Suprapubic skin (tissue), 4 donors: Measurements from ENCODE around the gene SRPRA. TPM values are rescaled to one million over a fixed set of nuclear protein-coding genes. Genes with fewer than 3 reads are reported as not detected.
"Not testable (repeated sequence)": the region's sequence is repeated elsewhere in the genome, so short reads cannot be mapped to it uniquely, and the experiment has no call there.

Experiments
- DNase-seq, 2 donors: peaks; one replicate each; pipeline ENCODE4 v3.0.0-alpha.2; 2019; ENCODE audit warnings: low spot score in 2 of 2
- H3K27ac ChIP-seq: fragments of 200-600 bp; sonication (generic); one replicate; pipeline ENCODE4 v1.5.1; 2019
- H3K27me3 ChIP-seq: fragments of 200-600 bp; sonication (generic); one replicate; pipeline ENCODE4 v1.5.1; 2019
- H3K36me3 ChIP-seq: fragments of 200-600 bp; sonication (generic); one replicate; pipeline ENCODE4 v1.5.1; 2019
- H3K4me1 ChIP-seq: fragments of 200-600 bp; sonication (generic); one replicate; pipeline ENCODE4 v1.5.1; 2019
- H3K4me3 ChIP-seq: fragments of 200-600 bp; sonication (generic); one replicate; pipeline ENCODE4 v1.5.1; 2019; ENCODE audit warnings: mild to moderate bottlenecking
- H3K9me3 ChIP-seq: fragments of 200-600 bp; sonication (generic); one replicate; pipeline ENCODE4 v1.5.1; 2019
- EP300 ChIP-seq: sonication (generic); formaldehyde crosslinking; IDR thresholded peaks from one replicate; pipeline ENCODE4 v1.6.1; 2017; ENCODE audit warnings: antibody characterized with exemption
- POLR2A ChIP-seq, 2 donors: fragments of 450-650 bp; IDR thresholded peaks; one replicate each; pipeline ENCODE4 v1.6.1; 2017; ENCODE audit warnings: antibody characterized with exemption in 2 of 2, mild to moderate bottlenecking in 2 of 2, moderate library complexity in 2 of 2
- POLR2AphosphoS5 ChIP-seq, 3 donors: sonication (generic); formaldehyde crosslinking; IDR thresholded peaks; one replicate each; pipeline ENCODE4 v1.6.1; 2017; ENCODE audit warnings: antibody characterized with exemption in 3 of 3
- WGBS: methylation state at CpG from one replicate; pipeline ENCODE4 v1.1.5; 2018; 5-methylcytosine and 5-hydroxymethylcytosine counted together
- total RNA-seq, 4 donors: library from RNA; depleted of rRNA; stranded (reverse); fragments of >200 nt; gene quantifications; one replicate each; pipeline ENCODE4 v1.1.0, GENCODE V29; 2016
- TF ChIP-seq, protein P1 (sequence below), 2 donors: fragments of 200-600 bp in 1 of 2; fragments of 450-650 bp in 1 of 2; sonication (generic) in 1 of 2; IDR thresholded peaks; one replicate each; pipeline ENCODE4 v1.5.1; 2016 to 2019; ENCODE audit warnings: antibody characterized with exemption in 2 of 2, mild to moderate bottlenecking in 1 of 2, moderate library complexity in 1 of 2

SRPRA gene
- total RNA-seq, 4 donors from 2014 or later: 84.9 to 108 (median 97.0) TPM

DNA sequence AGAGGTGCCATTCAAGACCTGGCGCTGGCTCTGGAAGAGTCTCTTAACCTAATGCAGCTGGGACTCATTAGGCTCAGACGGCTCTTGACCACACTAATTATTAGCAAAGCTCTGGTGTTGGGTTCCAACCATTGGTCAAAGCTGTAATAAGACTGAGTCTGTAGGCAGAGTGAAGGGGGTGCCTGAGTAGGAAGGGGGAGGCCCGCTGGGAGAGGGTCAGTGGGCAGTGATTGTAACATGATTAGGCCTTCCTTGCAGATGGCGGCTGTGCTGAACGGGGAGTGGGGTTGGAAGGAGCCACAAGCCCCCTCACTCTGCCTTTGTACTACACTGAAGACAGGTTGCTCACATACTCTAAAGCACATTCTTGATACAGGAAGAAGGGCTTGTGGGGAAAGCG, 5.2 kb downstream of the SRPRA start:
- H3K4me1 ChIP-seq: peaks cover 13% of the 10 kb centered on the region
- H3K27ac ChIP-seq: no peak overlapping the region
- peaks cover 57% of the 10 kb centered on the region for H3K36me3 ChIP-seq
- WGBS: 83% methylated on average over 6 of the region's 6 CpGs
- no peaks in the 10 kb centered on the region for H3K27me3 ChIP-seq
- no peaks in the 10 kb centered on the region for H3K9me3 ChIP-seq
- no peak for TF ChIP-seq POLR2A (IDR thresholded peaks at IDR 0.05)
- TF ChIP-seq POLR2AphosphoS5 (IDR thresholded peaks at IDR 0.05): no peak
- no peak for TF ChIP-seq EP300
- TF ChIP-seq, protein P1, sequence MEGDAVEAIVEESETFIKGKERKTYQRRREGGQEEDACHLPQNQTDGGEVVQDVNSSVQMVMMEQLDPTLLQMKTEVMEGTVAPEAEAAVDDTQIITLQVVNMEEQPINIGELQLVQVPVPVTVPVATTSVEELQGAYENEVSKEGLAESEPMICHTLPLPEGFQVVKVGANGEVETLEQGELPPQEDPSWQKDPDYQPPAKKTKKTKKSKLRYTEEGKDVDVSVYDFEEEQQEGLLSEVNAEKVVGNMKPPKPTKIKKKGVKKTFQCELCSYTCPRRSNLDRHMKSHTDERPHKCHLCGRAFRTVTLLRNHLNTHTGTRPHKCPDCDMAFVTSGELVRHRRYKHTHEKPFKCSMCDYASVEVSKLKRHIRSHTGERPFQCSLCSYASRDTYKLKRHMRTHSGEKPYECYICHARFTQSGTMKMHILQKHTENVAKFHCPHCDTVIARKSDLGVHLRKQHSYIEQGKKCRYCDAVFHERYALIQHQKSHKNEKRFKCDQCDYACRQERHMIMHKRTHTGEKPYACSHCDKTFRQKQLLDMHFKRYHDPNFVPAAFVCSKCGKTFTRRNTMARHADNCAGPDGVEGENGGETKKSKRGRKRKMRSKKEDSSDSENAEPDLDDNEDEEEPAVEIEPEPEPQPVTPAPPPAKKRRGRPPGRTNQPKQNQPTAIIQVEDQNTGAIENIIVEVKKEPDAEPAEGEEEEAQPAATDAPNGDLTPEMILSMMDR (IDR thresholded peaks at IDR 0.05): no peak
- DNase-seq: no peak
- no peak overlapping the region for H3K4me3 ChIP-seq

DNA sequence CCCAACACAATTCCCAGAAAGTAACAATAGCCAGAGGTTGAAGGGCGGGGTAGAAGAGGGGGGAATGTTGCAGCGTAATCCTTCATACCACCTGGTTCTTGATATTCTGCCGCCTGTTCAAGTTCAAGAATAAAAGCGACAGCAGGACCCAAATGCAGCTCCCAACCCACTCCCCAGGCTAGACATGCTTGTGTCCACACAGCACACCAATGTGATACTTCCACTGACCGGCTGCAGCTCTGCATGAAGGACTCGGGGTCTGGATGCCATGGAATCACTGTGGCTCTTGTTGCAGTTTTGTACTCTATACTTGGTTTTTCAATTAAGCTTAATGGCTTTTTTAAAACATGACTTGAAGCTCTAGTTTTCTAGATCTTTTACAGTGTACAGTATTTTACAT, 6.5 kb downstream of the SRPRA start:
- H3K4me3 ChIP-seq: no peak overlapping the region
- no peak for DNase-seq
- no peaks in the 10 kb centered on the region for H3K27me3 ChIP-seq
- H3K9me3 ChIP-seq: no peaks in the 10 kb centered on the region
- 93% methylated on average over 6 of the region's 6 CpGs for WGBS
- H3K36me3 ChIP-seq: peaks cover 57% of the 10 kb centered on the region
- H3K4me1 ChIP-seq: peaks cover 3% of the 10 kb centered on the region
- TF ChIP-seq POLR2AphosphoS5 (IDR thresholded peaks at IDR 0.05) (no peak), EP300 (no peak), POLR2A (IDR thresholded peaks at IDR 0.05) (no peak)
- TF ChIP-seq, protein P1 (IDR thresholded peaks at IDR 0.05): no peak
- no peak overlapping the region for H3K27ac ChIP-seq

DNA sequence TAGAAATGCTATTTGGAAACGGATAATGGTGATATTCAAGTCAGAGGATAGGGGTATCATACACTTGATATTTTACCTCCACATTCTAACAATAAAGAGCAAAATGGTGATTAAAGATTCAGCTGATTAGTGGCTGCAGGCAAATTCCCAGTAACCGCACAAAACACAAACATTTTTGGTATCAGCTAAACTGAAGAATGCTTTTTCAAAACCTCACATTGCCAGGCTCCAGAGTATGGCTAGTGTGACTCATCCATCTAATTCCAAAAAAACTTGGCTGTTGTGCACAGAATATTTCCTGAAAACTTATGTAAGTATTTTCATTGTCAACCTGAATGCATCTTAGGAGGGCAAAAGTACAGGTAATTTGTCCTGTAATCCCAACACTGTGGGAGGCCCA, 10.9 kb downstream of the SRPRA start:
- 87% methylated on average over 2 of the region's 2 CpGs for WGBS
- peaks cover 32% of the 10 kb centered on the region for H3K36me3 ChIP-seq

DNA sequence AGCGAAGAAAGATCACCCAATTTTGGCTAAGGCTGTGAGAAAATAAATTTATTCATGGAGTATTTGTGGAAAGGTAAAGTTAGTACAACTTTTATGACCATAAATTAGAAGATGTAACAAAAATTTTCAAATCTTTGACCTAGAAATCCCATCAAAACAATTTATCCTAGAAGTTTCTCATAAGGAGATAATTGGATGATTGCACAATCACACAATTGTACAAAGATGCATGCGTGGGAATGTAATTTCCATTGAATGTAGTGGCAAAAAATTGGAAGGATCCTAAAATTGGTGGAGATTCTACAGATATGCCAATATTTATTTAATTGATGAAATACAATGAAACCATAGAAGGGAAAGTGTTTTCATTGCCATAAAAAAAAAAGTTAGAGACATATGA, 11.6 kb downstream of the SRPRA start:
- 82% methylated on average over 2 of the region's 2 CpGs for WGBS
- Histone ChIP-seq H3K36me3 (peaks cover 26% of the 10 kb centered on the region), H3K9me3 (no peaks in the 10 kb centered on the region), H3K27me3 (no peaks in the 10 kb centered on the region), H3K27ac (no peak overlapping the region), H3K4me1 (no peaks in the 10 kb centered on the region), H3K4me3 (no peak overlapping the region)
- no peak for DNase-seq
- TF ChIP-seq POLR2A (IDR thresholded peaks at IDR 0.05) (no peak), POLR2AphosphoS5 (IDR thresholded peaks at IDR 0.05) (no peak), EP300 (no peak)
- TF ChIP-seq, protein P1 (IDR thresholded peaks at IDR 0.05): no peak

More for the DNA sequence above, 10.9 kb downstream of the SRPRA start:
- Histone ChIP-seq H3K4me1 (no peaks in the 10 kb centered on the region), H3K4me3 (no peak overlapping the region), H3K27ac (no peak overlapping the region), H3K27me3 (no peaks in the 10 kb centered on the region), H3K9me3 (no peaks in the 10 kb centered on the region)
- DNase-seq: no peak
- TF ChIP-seq POLR2AphosphoS5 (IDR thresholded peaks at IDR 0.05) (no peak), EP300 (no peak), POLR2A (IDR thresholded peaks at IDR 0.05) (no peak)
- TF ChIP-seq, protein P1 (IDR thresholded peaks at IDR 0.05): no peak

DNA sequence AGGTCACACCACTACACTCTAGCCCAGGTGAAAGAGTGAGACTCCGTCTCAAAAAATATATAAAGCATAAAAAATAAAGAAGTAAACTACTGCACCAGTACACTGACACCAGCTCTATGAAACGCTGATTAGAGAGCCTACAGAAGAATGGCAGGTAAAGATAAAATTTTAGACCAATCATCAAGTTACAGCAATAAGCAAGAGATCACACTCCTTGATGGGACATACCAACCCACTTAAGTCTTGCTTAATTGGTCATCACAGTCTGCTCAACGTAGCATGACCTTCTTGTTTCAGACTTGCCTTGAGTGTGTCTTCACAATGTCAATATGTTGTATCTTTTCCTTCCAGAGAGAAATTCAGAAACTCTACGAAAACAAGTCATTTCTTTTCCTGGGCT, 12.5 kb downstream of the SRPRA start:
- TF ChIP-seq, protein P1 (IDR thresholded peaks at IDR 0.05): no peak
- TF ChIP-seq POLR2A (IDR thresholded peaks at IDR 0.05) (no peak), EP300 (no peak), POLR2AphosphoS5 (IDR thresholded peaks at IDR 0.05) (no peak)
- no peaks in the 10 kb centered on the region for H3K4me1 ChIP-seq
- peaks cover 19% of the 10 kb centered on the region for H3K36me3 ChIP-seq
- no peaks in the 10 kb centered on the region for H3K9me3 ChIP-seq
- no peak for DNase-seq
- H3K27me3 ChIP-seq: no peaks in the 10 kb centered on the region
- H3K4me3 ChIP-seq: no peak overlapping the region
- WGBS: 90% methylated on average over 4 of the region's 4 CpGs
- H3K27ac ChIP-seq: no peak overlapping the region

DNA sequence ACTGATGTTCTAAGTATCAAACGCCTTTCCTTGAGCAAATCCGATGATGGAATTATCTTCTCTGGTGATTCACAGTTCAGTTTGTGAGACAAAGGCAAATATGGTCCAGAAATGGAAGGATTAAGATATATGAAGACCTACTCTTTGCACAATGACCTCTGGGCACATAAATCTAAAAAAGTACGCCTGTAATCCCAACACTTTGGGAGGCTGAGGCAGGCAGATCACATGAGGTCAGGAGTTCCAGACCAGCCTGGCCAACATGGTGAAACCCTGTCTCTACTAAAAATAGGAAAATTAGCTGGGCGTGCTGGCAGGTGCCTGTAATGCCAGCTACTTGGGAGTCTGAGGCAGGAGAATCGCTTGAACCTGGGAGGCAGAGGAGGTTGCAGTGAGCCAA, 13.2 kb downstream of the SRPRA start:
- not testable (repeated sequence) for H3K4me3 ChIP-seq, H3K4me1 ChIP-seq, H3K27ac ChIP-seq, H3K27me3 ChIP-seq, DNase-seq, H3K9me3 ChIP-seq
- peaks cover 23% of the 10 kb centered on the region for H3K36me3 ChIP-seq
- WGBS: 95% methylated on average over 5 of the region's 5 CpGs
